Heart right ventricle (tissue), 16 donors: ENCODE measurements around the gene ATG13. TPM values are rescaled to one million over a fixed set of nuclear protein-coding genes. Genes with fewer than 3 reads are reported as not detected.
"Not testable (repeated sequence)": the region's sequence is repeated elsewhere in the genome, so short reads cannot be mapped to it uniquely, and the experiment has no call there.

Source experiments
- ATAC-seq, 8 donors: fragments of 200-7000 bp; cut with Tn5 transposase; one replicate each; pipeline ENCODE4 v1.9.1; 2020; ENCODE audit warnings: mild to moderate bottlenecking in 8 of 8, moderate library complexity in 8 of 8, moderate number of reproducible peaks in 1 of 8
- DNase-seq, 2 donors: peaks; one replicate each; pipeline ENCODE4 v3.0.0-alpha.2; 2020
- H3K27ac ChIP-seq, 10 donors: fragments of 200-600 bp; sonication (generic) in 2 of 10; one replicate each; pipeline versions ENCODE4 v1.5.0 to v1.8.0; 2020 to 2022; ENCODE audit warnings: mild to moderate bottlenecking in 3 of 10
- H3K27me3 ChIP-seq, 7 donors: fragments of 200-600 bp; one replicate each; pipeline ENCODE4 v1.8.0; 2021 to 2022; ENCODE audit warnings: mild to moderate bottlenecking in 2 of 7
- H3K36me3 ChIP-seq, 9 donors: fragments of 200-600 bp; sonication (generic) in 1 of 9; one replicate each; pipeline versions ENCODE4 v1.5.0 to v1.8.0; 2020 to 2022; ENCODE audit warnings: mild to moderate bottlenecking in 2 of 9
- H3K4me1 ChIP-seq, 9 donors: fragments of 200-600 bp; sonication (generic) in 1 of 9; one replicate each; pipeline versions ENCODE4 v1.5.0 to v1.8.0; 2020 to 2022; ENCODE audit warnings: mild to moderate bottlenecking in 4 of 9
- H3K4me3 ChIP-seq, 10 donors: fragments of 200-600 bp; sonication (generic) in 2 of 10; one replicate each; pipeline versions ENCODE4 v1.5.0 to v1.8.0; 2020 to 2022; ENCODE audit warnings: mild to moderate bottlenecking in 7 of 10, moderate library complexity in 2 of 10
- H3K9me3 ChIP-seq, 11 donors: fragments of 200-600 bp in 10 of 11; sonication (generic) in 2 of 11; one replicate each; pipeline versions ENCODE4 v1.5.0 to v1.8.0; 2013 to 2022; ENCODE audit warnings: mild to moderate bottlenecking in 2 of 11, control low read depth in 1 of 11, moderate library complexity in 1 of 11
- CTCF ChIP-seq, 9 donors: fragments of 200-600 bp; sonication (generic) in 2 of 9; IDR thresholded peaks; one replicate each; pipeline versions ENCODE4 v1.5.0 to v1.8.0; 2021 to 2022; ENCODE audit warnings: antibody characterized with exemption in 9 of 9, mild to moderate bottlenecking in 5 of 9, moderate library complexity in 1 of 9
- WGBS, 2 donors: extraction: QIAGEN DNeasy Blood & Tissue Kit; methylation state at CpG; one replicate each; pipeline ENCODE4 v1.1.7; 2013; ENCODE audit warnings: inconsistent platforms in 1 of 2; 5-methylcytosine and 5-hydroxymethylcytosine counted together
- intact Hi-C, 10 donors: fragments of 100-400 bp; cut with DNase I; formaldehyde crosslinking; loops; one replicate each; pipeline versions ENCODE4 v1.11.1 to v1.14.2; 2022
- polyA plus RNA-seq, 2 donors: library from polyadenylated mRNA; stranded (reverse); fragments of 200-250 nt; gene quantifications; one replicate each; pipeline ENCODE4 v1.2.3, GENCODE V29; 2013
- total RNA-seq, 10 donors: library from RNA; stranded (reverse); fragmentation: NEBNext Ultra II Directional in 3 of 10; extraction: Animal tissue kit (Norgen Biotek cat#: 25700) in 3 of 10; gene quantifications; one replicate each; pipeline versions ENCODE4 v1.2.1 to v1.2.4, GENCODE V29; 2021 to 2023
- donor health status: Arrhythmogenic right ventricular cardiomyopathy.
- donor health status: ischemic (EF 13 %, LVEDD 7.1; RV severe dilation, severe dysfunction).
- donor health status: healthy with polysubstance abuse.
- donor health status: DM: no; HTN: yes; CAD: no.
- donor health status: DM: no; HTN: no; CAD: no.
- donor health status: ischemic (EF 25% LVEDD 6.9; RV normal size, moderate dysfunction).
- donor health status: ischemic (EF 25% LVEDD 5.7; RV mildly dilated, moderate dysfunction).
- donor health status: healthy.
- donor health status: DM: yes; HTN: yes; CAD: no.
- donor health status: Ischemic cardiomyopathy.
- donor health status: ischemic (EF 35%, LVEDD 5.7; RV mildly dilated, moderate dysfunction).
- donor health status: nonischemic (EF 11% LVEDD 7.7; RV severe dilation, severe dysfunction).
- donor health status: DM: yes; HTN: yes; CAD: no.
- donor health status: PGD.
- donor health status: ischemic (EF 29% LVEDD 5.4; RV normal size, mild dysfunction).
- donor health status: nonischemic (EF 23%, LVEDD 6.1; RV moderate dilation, normal function).

Gene ATG13
- total and polyA plus RNA-seq, 12 donors: 25.8 to 50.6 (median 40.8) TPM

- Histone ChIP-seq H3K9me3 (no peaks in the 10 kb centered on the region), H3K27ac (peak overlapping the region; percentile 86 to 98 (median 94)), H3K36me3 (peaks cover 0 to 63% (median 35%) of the 10 kb centered on the region in 9 donors), H3K27me3 (no peaks in the 10 kb centered on the region), H3K4me1 (peaks cover 19 to 58% (median 57%) of the 10 kb centered on the region in 9 donors), H3K4me3 (peak overlapping the region; percentile 73 to 98 (median 86))
- DNase-seq: no peak
- no peak for TF ChIP-seq CTCF (IDR thresholded peaks at IDR 0.05)
- 1 to 2% methylated on average over 29 of the region's 29 CpGs for WGBS, 2 donors
- intact Hi-C loops: no loop called here
- no peak for ATAC-seq
These were observed 83.8 kb downstream of the ATG13 start for GRCh38 chr11:46701078-46701654.

GRCh38 chr11:46705070-46705688 lies 87.8 kb downstream of the ATG13 start:
- Histone ChIP-seq H3K4me3 (no peak overlapping the region), H3K36me3 (peaks cover 0 to 71% (median 36%) of the 10 kb centered on the region in 9 donors), H3K27ac (no peak overlapping the region), H3K9me3 (no peaks in the 10 kb centered on the region), H3K4me1 (peaks cover 0 to 24% (median 20%) of the 10 kb centered on the region in 9 donors), H3K27me3 (no peaks in the 10 kb centered on the region)
- DNase-seq (no peak), ATAC-seq (no peak)
- intact Hi-C loops: no loop called here
- TF ChIP-seq CTCF (IDR thresholded peaks at IDR 0.05): no peak
- WGBS, 2 donors: 96 to 97% methylated on average over 31 of the region's 31 CpGs

GRCh38 chr11:46706886-46707285 lies 89.5 kb downstream of the ATG13 start:
- ATAC-seq: no peak
- intact Hi-C loops: no loop called here
- no peaks in the 10 kb centered on the region for H3K9me3 ChIP-seq
- H3K4me3 ChIP-seq: no peak overlapping the region
- H3K27me3 ChIP-seq: no peaks in the 10 kb centered on the region
- DNase-seq: no peak
- 87 to 88% methylated on average over 7 of the region's 7 CpGs for WGBS, 2 donors
- H3K27ac ChIP-seq: no peak overlapping the region
- H3K36me3 ChIP-seq: peaks cover 0 to 67% (median 36%) of the 10 kb centered on the region in 9 donors
- peaks cover 4 to 34% (median 29%) of the 10 kb centered on the region in 9 donors for H3K4me1 ChIP-seq
- TF ChIP-seq CTCF (IDR thresholded peaks at IDR 0.05): no peak

- H3K9me3 ChIP-seq, intact Hi-C loops, DNase-seq, H3K27me3 ChIP-seq, H3K4me3 ChIP-seq, ATAC-seq: not testable (repeated sequence)
- H3K4me1 ChIP-seq: peaks cover 6 to 37% (median 18%) of the 10 kb centered on the region in 9 donors
- 94% methylated on average over 9 of the region's 9 CpGs for WGBS, 2 donors
- H3K27ac ChIP-seq: peak overlapping the region in 2 of 10 donors; percentile 90 to 95
- H3K36me3 ChIP-seq: peaks cover 0 to 43% (median 24%) of the 10 kb centered on the region in 9 donors
These were observed 92.0 kb downstream of the ATG13 start for GRCh38 chr11:46709351-46709750.

GRCh38 chr11:46710821-46711269 lies 93.5 kb downstream of the ATG13 start:
- peak; percentile 48 to 86 for DNase-seq
- Histone ChIP-seq H3K4me1 (peaks cover 6 to 37% (median 18%) of the 10 kb centered on the region in 9 donors), H3K4me3 (no peak overlapping the region), H3K27ac (peak overlapping the region; percentile 71 to 95 (median 90)), H3K27me3 (no peaks in the 10 kb centered on the region), H3K36me3 (peaks cover 0 to 28% (median 10%) of the 10 kb centered on the region in 9 donors), H3K9me3 (no peaks in the 10 kb centered on the region)
- WGBS, 2 donors: 27% methylated on average over 10 of the region's 10 CpGs
- TF ChIP-seq CTCF (IDR thresholded peaks at IDR 0.05): no peak
- intact Hi-C loops: no loop called here
- peak; percentile 92 to 98 (median 96) for ATAC-seq
